Activated CD4-positive, alpha-beta T cell treated with anti-CD3 and anti-CD28 coated beads, Interleukin-2, amount 10 ng/mL, durations not matched to agents 7 days and 5 days (primary cell): ENCODE data around the gene SPAAR. TPM values are rescaled to one million over a fixed set of nuclear protein-coding genes. Genes with fewer than 3 reads are reported as not detected.
"Not testable (repeated sequence)": the region's sequence is repeated elsewhere in the genome, so short reads cannot be mapped to it uniquely, and the experiment has no call there.

Experiments used
- CTCF ChIA-PET: fragments of 350-600 bp; sonication (Branson Sonifier 250); formaldehyde crosslinking; loops from one replicate; lab custom pipeline; 2021; ENCODE audit warnings: antibody characterized with exemption; lab: Charles Lee
- POLR2A ChIA-PET: fragments of 350-600 bp; sonication (Branson Sonifier 250); formaldehyde crosslinking; loops from one replicate; lab custom pipeline; 2021; ENCODE audit warnings: antibody characterized with exemption; lab: Charles Lee
- DNase-seq: peaks from one replicate; pipeline ENCODE4 v3.0.0-alpha.2; 2020
- H3K27ac Mint-ChIP-seq: one replicate; pipeline ENCODE4 v1.8.0; 2021; ENCODE audit warnings: mild to moderate bottlenecking, moderate library complexity, mixed read lengths
- H3K27me3 Mint-ChIP-seq: one replicate; pipeline ENCODE4 v1.8.0; 2021; ENCODE audit warnings: mixed read lengths
- H3K36me3 Mint-ChIP-seq: one replicate; pipeline ENCODE4 v1.8.0; 2021; ENCODE audit warnings: low read depth, mixed read lengths
- H3K4me1 Mint-ChIP-seq: one replicate; pipeline ENCODE4 v1.8.0; 2021; ENCODE audit warnings: mixed read lengths
- H3K4me3 Mint-ChIP-seq: one replicate; pipeline ENCODE4 v1.8.0; 2021; ENCODE audit warnings: mild to moderate bottlenecking, moderate library complexity, mixed read lengths
- H3K9me3 Mint-ChIP-seq: one replicate; pipeline ENCODE4 v1.8.0; 2021; ENCODE audit warnings: mixed read lengths
- total RNA-seq, 2 experiments: library from RNA; stranded (reverse); gene quantifications; one replicate each; pipeline ENCODE4 v1.2.3, GENCODE V29; 2021

Gene SPAAR
- total RNA-seq, 2 experiments from 2014 or later, result not detected

- DNase-seq, result no peak
- H3K27ac Mint-ChIP-seq, result peak overlapping the region; percentile 74
- ChIA-PET CTCF (no interaction called here), POLR2A (no interaction called here)
- no peak overlapping the region for H3K4me3 Mint-ChIP-seq
- H3K9me3 Mint-ChIP-seq, result peaks cover 8% of the 10 kb centered on the region
- peaks cover 4% of the 10 kb centered on the region for H3K27me3 Mint-ChIP-seq
- peaks cover 25% of the 10 kb centered on the region for H3K4me1 Mint-ChIP-seq
- peaks cover 6% of the 10 kb centered on the region for H3K36me3 Mint-ChIP-seq
These were observed 24.3 kb downstream of the SPAAR start for GRCh38 chr9:35933550-35934067.

- CTCF ChIA-PET, result interaction anchor here (1.5 kb wide), 1 partner anchor 10 kb away, joined by 3 read pairs; no protein-coding TSS in a partner anchor
- H3K36me3 Mint-ChIP-seq, H3K4me3 Mint-ChIP-seq, DNase-seq, H3K27ac Mint-ChIP-seq, H3K27me3 Mint-ChIP-seq, H3K9me3 Mint-ChIP-seq, POLR2A ChIA-PET: not testable (repeated sequence)
- peaks cover 29% of the 10 kb centered on the region for H3K4me1 Mint-ChIP-seq
These were observed 24.8 kb downstream of the SPAAR start for GRCh38 chr9:35934069-35934468.

GRCh38 chr9:35935261-35935660 is 26.0 kb downstream of the SPAAR start:
- POLR2A ChIA-PET, result no interaction called here
- Mint-ChIP-seq H3K36me3 (peaks cover 6% of the 10 kb centered on the region), H3K27ac (no peak overlapping the region), H3K4me3 (no peak overlapping the region), H3K27me3 (peaks cover 1% of the 10 kb centered on the region), H3K9me3 (peaks cover 8% of the 10 kb centered on the region), H3K4me1 (peaks cover 41% of the 10 kb centered on the region)
- CTCF ChIA-PET, result interaction anchor here (1.5 kb wide), 1 partner anchor 11 kb away, joined by 3 read pairs; no protein-coding TSS in a partner anchor
- no peak for DNase-seq

- no peak for DNase-seq
- ChIA-PET POLR2A (no interaction called here), CTCF (interaction anchor here (1.5 to 1.8 kb wide), 2 partner anchors 10 to 11 kb away, joined by 3 to 5 read pairs; no protein-coding TSS in a partner anchor)
- H3K36me3 Mint-ChIP-seq, result peaks cover 6% of the 10 kb centered on the region
- no peaks in the 10 kb centered on the region for H3K27me3 Mint-ChIP-seq
- H3K4me3 Mint-ChIP-seq, result no peak overlapping the region
- peaks cover 8% of the 10 kb centered on the region for H3K9me3 Mint-ChIP-seq
- no peak overlapping the region for H3K27ac Mint-ChIP-seq
- H3K4me1 Mint-ChIP-seq, result peaks cover 48% of the 10 kb centered on the region
These were observed 26.6 kb downstream of the SPAAR start for GRCh38 chr9:35935755-35936509.

GRCh38 chr9:35937227-35937626 is 27.9 kb downstream of the SPAAR start:
- no peak overlapping the region for H3K4me3 Mint-ChIP-seq
- POLR2A ChIA-PET, result no interaction called here

GRCh38 chr9:35938474-35939356 is 29.4 kb downstream of the SPAAR start:
- H3K4me1 Mint-ChIP-seq, result peaks cover 46% of the 10 kb centered on the region
- peaks cover 6% of the 10 kb centered on the region for H3K36me3 Mint-ChIP-seq
- H3K9me3 Mint-ChIP-seq, result peaks cover 8% of the 10 kb centered on the region
- no peak overlapping the region for H3K27ac Mint-ChIP-seq
- no peak overlapping the region for H3K4me3 Mint-ChIP-seq
- H3K27me3 Mint-ChIP-seq, result no peaks in the 10 kb centered on the region
- CTCF ChIA-PET, result interaction anchor here (0.6 to 1.1 kb wide), 2 partner anchors 14 to 23 kb away, joined by 3 to 4 read pairs; no protein-coding TSS in a partner anchor
- POLR2A ChIA-PET, result no interaction called here
- DNase-seq, result no peak

More at GRCh38 chr9:35937227-35937626, 27.9 kb downstream of the SPAAR start:
- no peak overlapping the region for H3K27ac Mint-ChIP-seq
- peaks cover 8% of the 10 kb centered on the region for H3K9me3 Mint-ChIP-seq
- H3K27me3 Mint-ChIP-seq, result no peaks in the 10 kb centered on the region
- DNase-seq, result no peak
- CTCF ChIA-PET, result interaction anchor here (1.8 kb wide), 1 partner anchor 8 kb away, joined by 5 read pairs; no protein-coding TSS in a partner anchor
- peaks cover 6% of the 10 kb centered on the region for H3K36me3 Mint-ChIP-seq
- H3K4me1 Mint-ChIP-seq, result peaks cover 56% of the 10 kb centered on the region

GRCh38 chr9:35939679-35940250 is 30.5 kb downstream of the SPAAR start:
- peaks cover 6% of the 10 kb centered on the region for H3K36me3 Mint-ChIP-seq
- H3K27ac Mint-ChIP-seq, result peak overlapping the region; percentile 6
- DNase-seq, result no peak
- H3K9me3 Mint-ChIP-seq, result peaks cover 8% of the 10 kb centered on the region
- H3K4me1 Mint-ChIP-seq, result peaks cover 41% of the 10 kb centered on the region
- ChIA-PET CTCF (interaction anchor here (1.1 to 1.9 kb wide), 5 partner anchors 10 to 83 kb away, joined by 3 to 4 read pairs (median 3); no protein-coding TSS in a partner anchor), POLR2A (no interaction called here)
- no peaks in the 10 kb centered on the region for H3K27me3 Mint-ChIP-seq
- H3K4me3 Mint-ChIP-seq, result no peak overlapping the region

- Mint-ChIP-seq H3K27me3 (no peaks in the 10 kb centered on the region), H3K9me3 (peaks cover 8% of the 10 kb centered on the region), H3K27ac (peak overlapping the region; percentile 67), H3K4me3 (no peak overlapping the region), H3K4me1 (peaks cover 43% of the 10 kb centered on the region), H3K36me3 (peaks cover 6% of the 10 kb centered on the region)
- CTCF ChIA-PET, result interaction anchor here (0.6 to 1.9 kb wide), 8 partner anchors 9 to 405 kb away, joined by 3 to 4 read pairs (median 3); no protein-coding TSS in a partner anchor
- peak; percentile 67 for DNase-seq
- POLR2A ChIA-PET, result interaction anchor here (0.6 kb wide), 1 partner anchor 26 kb away, joined by 7 read pairs; no protein-coding TSS in a partner anchor
These were observed 31.4 kb downstream of the SPAAR start for GRCh38 chr9:35940458-35941407.

- ChIA-PET CTCF (interaction anchor here (0.6 to 1.1 kb wide), 2 partner anchors 40 to 177 kb away, joined by 3 read pairs; no protein-coding TSS in a partner anchor), POLR2A (no interaction called here)
- Mint-ChIP-seq H3K27ac (no peak overlapping the region), H3K4me3 (no peak overlapping the region), H3K9me3 (peaks cover 2% of the 10 kb centered on the region), H3K36me3 (peaks cover 5% of the 10 kb centered on the region), H3K4me1 (peaks cover 45% of the 10 kb centered on the region), H3K27me3 (no peaks in the 10 kb centered on the region)
- DNase-seq, result no peak
These were observed 33.0 kb downstream of the SPAAR start for GRCh38 chr9:35942286-35942685.

GRCh38 chr9:35944173-35944572 is 34.9 kb downstream of the SPAAR start:
- Mint-ChIP-seq H3K27me3 (no peaks in the 10 kb centered on the region), H3K27ac (no peak overlapping the region), H3K4me1 (peaks cover 31% of the 10 kb centered on the region), H3K9me3 (no peaks in the 10 kb centered on the region), H3K36me3 (no peaks in the 10 kb centered on the region), H3K4me3 (no peak overlapping the region)
- ChIA-PET CTCF (interaction anchor here (1.8 kb wide), 1 partner anchor 41 kb away, joined by 8 read pairs; no protein-coding TSS in a partner anchor), POLR2A (no interaction called here)
- DNase-seq, result no peak

GRCh38 chr9:35944841-35945240 is 35.6 kb downstream of the SPAAR start:
- POLR2A ChIA-PET, result no interaction called here

More at GRCh38 chr9:35944841-35945240, 35.6 kb downstream of the SPAAR start:
- no peak overlapping the region for H3K4me3 Mint-ChIP-seq
- no peak for DNase-seq
- H3K27me3 Mint-ChIP-seq, result no peaks in the 10 kb centered on the region
- CTCF ChIA-PET, result interaction anchor here (1.0 to 2.2 kb wide), 6 partner anchors 8 to 42 kb away, joined by 3 to 8 read pairs (median 4); no protein-coding TSS in a partner anchor
- no peaks in the 10 kb centered on the region for H3K36me3 Mint-ChIP-seq
- H3K9me3 Mint-ChIP-seq, result no peaks in the 10 kb centered on the region
- H3K4me1 Mint-ChIP-seq, result peaks cover 24% of the 10 kb centered on the region
- H3K27ac Mint-ChIP-seq, result no peak overlapping the region
